Activated T-cell treated with anti-CD3 and anti-CD28 coated beads, Interleukin-2, amount 50 U/mL, for 72 hours (primary cell): ENCODE measurements around the gene COL15A1. TPM values are rescaled to one million over a fixed set of nuclear protein-coding genes. Genes with fewer than 3 reads are reported as not detected.
A peak's percentile ranks its signal among the peaks of the same experiment; 100 is the strongest.

Experiments
- ATAC-seq, 2 donors: fragments of 150-1000 bp; cut with Tn5 transposase; replicated peaks in 1 of 2; 2 replicates each; pipeline ENCODE4 v1.10.0; 2021; ENCODE audit warnings: moderate library complexity in 2 of 2, mild to moderate bottlenecking in 1 of 2
- DNase-seq, 2 donors: peaks; one replicate each; pipeline ENCODE4 v3.0.0; 2021 to 2022; ENCODE audit warnings: mixed read lengths in 1 of 2
- H3K27ac Mint-ChIP-seq: one replicate; pipeline ENCODE4 v1.8.0; 2022; ENCODE audit warnings: mild to moderate bottlenecking, moderate library complexity, mixed read lengths
- H3K27me3 Mint-ChIP-seq: one replicate; pipeline ENCODE4 v1.8.0; 2022; ENCODE audit warnings: low read depth, mixed read lengths
- H3K36me3 Mint-ChIP-seq, 2 donors: one replicate each; pipeline ENCODE4 v1.8.0; 2022; ENCODE audit warnings: mixed read lengths in 2 of 2, mild to moderate bottlenecking in 1 of 2; ENCODE audit not compliant: insufficient read depth in 2 of 2
- H3K4me1 Mint-ChIP-seq: one replicate; pipeline ENCODE4 v1.8.0; 2022; ENCODE audit warnings: low read depth, mixed read lengths
- H3K4me3 Mint-ChIP-seq, 2 donors: one replicate each; pipeline ENCODE4 v1.8.0; 2022; ENCODE audit warnings: mild to moderate bottlenecking in 2 of 2, mixed read lengths in 2 of 2, moderate library complexity in 2 of 2
- H3K9me3 Mint-ChIP-seq, 2 donors: one replicate each; pipeline ENCODE4 v1.8.0; 2022; ENCODE audit warnings: mixed read lengths in 2 of 2
- total RNA-seq, 2 donors: library from RNA; stranded (reverse); gene quantifications; one replicate each; pipeline ENCODE4 v1.2.3, GENCODE V29; 2022

The COL15A1 gene
- total RNA-seq, 2 donors from 2014 or later: 0.19 to 0.30 TPM

DNA sequence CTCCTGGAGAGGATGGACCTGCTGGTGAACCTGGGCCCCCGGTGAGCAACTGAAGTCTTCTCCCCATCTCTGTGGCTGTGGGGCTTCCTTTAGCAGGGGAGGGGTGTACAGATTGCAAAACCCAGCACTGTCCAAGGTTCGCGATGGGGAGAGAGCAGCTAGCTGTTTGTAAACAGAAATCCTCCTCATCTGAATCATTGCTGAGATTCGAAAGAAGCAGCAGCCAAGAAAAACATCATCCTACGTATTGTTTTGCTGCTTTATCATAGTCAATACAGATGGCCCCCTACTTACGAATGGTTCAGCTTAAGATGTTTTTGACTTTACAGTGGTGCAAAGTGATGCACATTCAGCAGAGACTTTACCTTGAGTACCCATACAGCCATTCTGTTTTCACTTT is 81.3 kb downstream of the COL15A1 start:
- ATAC-seq (no peak), DNase-seq (no peak)
- peaks cover 13% of the 10 kb centered on the region for H3K27me3 Mint-ChIP-seq
- no peaks in the 10 kb centered on the region for H3K9me3 Mint-ChIP-seq
- H3K36me3 Mint-ChIP-seq: no peaks in the 10 kb centered on the region
- no peak overlapping the region for H3K27ac Mint-ChIP-seq
- peaks cover 20% of the 10 kb centered on the region for H3K4me1 Mint-ChIP-seq
- H3K4me3 Mint-ChIP-seq: no peak overlapping the region

DNA sequence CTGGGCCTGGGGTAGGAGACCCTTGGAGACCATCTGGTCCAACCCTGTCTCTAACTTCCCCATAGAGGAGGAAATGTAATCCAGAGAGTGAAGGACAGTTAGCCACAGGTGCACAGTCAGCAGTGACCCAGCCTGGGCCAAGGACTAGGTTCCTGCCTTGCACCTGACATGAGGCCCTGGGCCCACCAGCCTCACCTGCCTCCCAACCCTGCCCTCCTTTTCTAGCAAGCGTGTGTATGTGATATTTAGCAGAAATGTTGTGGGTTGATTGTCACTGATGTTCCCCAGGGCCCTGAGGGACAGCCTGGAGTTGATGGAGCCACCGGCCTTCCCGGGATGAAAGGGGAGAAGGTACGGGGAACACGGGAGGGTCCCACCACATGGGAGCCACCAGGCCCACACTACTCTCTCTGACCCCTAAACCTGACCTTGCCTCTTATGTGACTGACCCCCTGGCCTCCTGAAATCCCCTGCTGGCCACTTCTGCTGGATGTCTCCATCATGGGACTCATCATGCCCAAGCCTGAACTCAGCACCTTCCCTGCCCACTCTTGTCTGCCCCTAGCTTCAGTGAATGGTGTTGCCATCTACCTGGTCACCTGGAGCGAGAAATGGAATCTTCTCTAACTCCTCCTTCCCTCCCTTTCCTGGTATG is 82.0 kb downstream of the COL15A1 start:
- H3K27ac Mint-ChIP-seq: no peak overlapping the region
- ATAC-seq: no peak
- no peak for DNase-seq

DNA sequence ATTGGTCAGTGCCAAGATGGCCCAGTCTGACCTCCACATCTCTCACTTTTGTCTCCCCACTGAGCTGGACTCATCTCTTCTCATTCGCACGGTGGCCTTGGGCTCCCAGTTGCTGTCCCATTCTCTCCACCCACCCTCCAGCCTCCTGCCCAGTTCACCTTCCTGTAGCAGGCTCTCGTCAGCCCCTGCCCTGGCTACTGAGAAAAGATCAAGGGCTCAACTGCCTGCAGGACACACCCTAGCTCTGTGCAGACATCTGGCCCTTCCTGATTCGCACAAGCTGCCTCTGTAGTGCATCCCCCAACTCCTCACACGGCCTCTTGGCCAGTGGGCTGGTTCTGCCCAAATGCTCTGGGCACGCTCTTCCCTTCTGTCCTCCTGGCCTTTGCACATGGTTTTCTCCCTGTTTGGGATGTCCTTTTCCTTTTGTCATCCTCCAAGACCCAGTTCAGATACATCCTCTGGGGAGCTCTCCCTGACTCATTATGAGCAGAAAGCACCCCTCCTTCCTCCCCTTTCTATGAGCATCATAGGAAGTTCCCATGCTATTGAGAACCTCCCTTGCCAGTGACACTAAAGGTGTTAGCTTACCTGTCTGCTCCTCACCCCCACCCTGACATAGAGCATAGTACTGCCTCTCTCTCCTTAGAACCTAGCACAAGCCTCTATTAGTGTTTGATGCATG is 82.7 kb downstream of the COL15A1 start:
- H3K9me3 Mint-ChIP-seq: no peaks in the 10 kb centered on the region
- peaks cover 20% of the 10 kb centered on the region for H3K4me1 Mint-ChIP-seq
- DNase-seq (no peak), ATAC-seq (peak in 1 of 2 donors; percentile 42)
- H3K27ac Mint-ChIP-seq: no peak overlapping the region
- no peak overlapping the region for H3K4me3 Mint-ChIP-seq
- H3K27me3 Mint-ChIP-seq: peaks cover 13% of the 10 kb centered on the region
- no peaks in the 10 kb centered on the region for H3K36me3 Mint-ChIP-seq

More for the DNA sequence above, 82.0 kb downstream of the COL15A1 start:
- H3K27me3 Mint-ChIP-seq: peaks cover 13% of the 10 kb centered on the region
- no peak overlapping the region for H3K4me3 Mint-ChIP-seq
- H3K9me3 Mint-ChIP-seq: no peaks in the 10 kb centered on the region
- peaks cover 20% of the 10 kb centered on the region for H3K4me1 Mint-ChIP-seq
- H3K36me3 Mint-ChIP-seq: no peaks in the 10 kb centered on the region

DNA sequence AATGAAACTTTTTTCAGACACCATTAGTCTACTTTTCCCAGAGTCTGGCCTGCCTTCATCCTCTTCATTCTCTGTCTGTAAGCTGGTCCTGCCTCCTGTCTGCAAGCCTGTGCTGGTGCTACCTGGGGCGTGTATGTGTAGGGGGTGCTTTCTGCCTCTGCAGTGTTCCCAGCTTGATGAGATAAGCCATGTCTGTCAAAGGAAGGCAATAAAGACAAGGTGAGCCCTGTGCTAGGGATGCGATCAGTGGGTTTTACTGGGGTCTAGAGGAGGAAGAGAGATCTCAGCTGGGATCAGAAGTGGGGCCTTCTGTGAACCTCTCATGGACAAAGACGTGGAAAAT is 83.2 kb downstream of the COL15A1 start:
- Mint-ChIP-seq H3K4me1 (peaks cover 20% of the 10 kb centered on the region), H3K27me3 (peaks cover 13% of the 10 kb centered on the region), H3K9me3 (no peaks in the 10 kb centered on the region), H3K4me3 (no peak overlapping the region), H3K36me3 (no peaks in the 10 kb centered on the region), H3K27ac (no peak overlapping the region)
- no peak for ATAC-seq
- no peak for DNase-seq

DNA sequence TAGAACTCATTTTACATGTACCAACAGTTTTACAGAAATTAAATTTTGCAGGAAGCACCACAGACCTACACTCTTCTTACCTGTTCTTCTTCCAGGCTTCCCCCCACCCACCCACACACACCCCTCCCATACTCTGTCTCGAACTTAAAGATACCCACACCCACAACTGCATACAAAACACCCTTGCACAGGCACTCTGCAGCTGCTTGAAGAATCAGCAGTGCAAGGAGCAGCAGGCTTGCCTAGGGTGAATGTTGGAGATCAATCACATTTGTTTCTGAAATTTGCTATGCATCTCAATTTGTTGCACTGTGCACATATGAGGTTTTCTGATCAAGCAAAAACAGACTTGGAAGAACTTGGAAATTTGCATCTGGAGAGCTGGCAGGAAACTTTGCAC is 83.7 kb downstream of the COL15A1 start:
- Mint-ChIP-seq H3K9me3 (no peaks in the 10 kb centered on the region), H3K4me3 (no peak overlapping the region), H3K4me1 (peaks cover 20% of the 10 kb centered on the region), H3K36me3 (no peaks in the 10 kb centered on the region), H3K27me3 (peaks cover 13% of the 10 kb centered on the region), H3K27ac (no peak overlapping the region)
- DNase-seq: no peak
- ATAC-seq: no peak

DNA sequence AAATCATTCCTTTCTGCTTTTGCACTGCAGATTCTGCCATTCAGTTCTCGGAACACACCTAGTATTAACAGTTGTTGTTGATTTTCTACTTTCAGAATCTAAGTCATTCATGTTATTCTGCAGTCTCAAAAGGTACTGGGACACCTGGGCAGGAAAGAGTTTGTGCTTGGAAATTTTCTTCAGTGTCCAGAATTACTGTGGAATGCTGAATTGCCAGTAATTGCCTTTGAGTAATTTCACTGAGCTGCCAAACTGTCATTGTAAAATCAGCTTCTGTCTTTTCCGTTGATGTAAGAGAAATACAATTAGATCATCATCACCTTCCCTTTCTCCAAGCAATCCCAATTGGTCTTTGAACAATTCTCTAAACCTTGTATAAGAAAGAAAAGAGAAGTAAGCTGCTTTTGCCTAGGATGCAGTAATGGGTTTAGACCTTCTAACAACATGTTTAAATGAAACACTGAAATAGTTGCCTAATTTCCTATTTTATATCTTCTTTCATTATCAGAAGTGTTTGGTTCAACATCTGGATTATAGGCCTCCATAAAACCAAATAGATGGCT is 85.5 kb downstream of the COL15A1 start:
- DNase-seq (no peak), ATAC-seq (no peak)
- Mint-ChIP-seq H3K4me3 (no peak overlapping the region), H3K27me3 (peaks cover 7% of the 10 kb centered on the region), H3K36me3 (no peaks in the 10 kb centered on the region), H3K27ac (no peak overlapping the region), H3K4me1 (peaks cover 25% of the 10 kb centered on the region), H3K9me3 (no peaks in the 10 kb centered on the region)

DNA sequence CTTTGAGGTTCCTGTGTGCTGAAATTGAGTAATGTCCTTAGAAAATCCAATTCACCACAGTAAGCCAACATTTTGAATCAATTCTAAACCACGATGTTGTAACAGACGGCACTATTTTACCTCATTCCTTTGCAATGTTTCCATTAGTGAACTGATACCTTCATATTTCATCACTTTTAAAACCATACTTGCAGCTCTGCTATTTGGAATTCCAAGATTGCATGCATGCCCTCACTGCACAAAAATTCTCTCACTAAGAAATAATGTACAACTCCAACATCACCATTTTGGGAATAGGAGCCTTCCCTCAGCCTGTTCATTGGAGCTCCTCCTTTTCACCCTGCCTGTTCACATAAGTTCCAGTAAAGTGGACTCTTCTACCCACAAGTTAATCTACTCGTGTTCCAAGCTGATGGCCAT is 86.4 kb downstream of the COL15A1 start:
- DNase-seq: no peak
- Mint-ChIP-seq H3K9me3 (no peaks in the 10 kb centered on the region), H3K36me3 (no peaks in the 10 kb centered on the region), H3K4me3 (no peak overlapping the region), H3K27me3 (peaks cover 7% of the 10 kb centered on the region), H3K27ac (no peak overlapping the region), H3K4me1 (peaks cover 26% of the 10 kb centered on the region)
- no peak for ATAC-seq

DNA sequence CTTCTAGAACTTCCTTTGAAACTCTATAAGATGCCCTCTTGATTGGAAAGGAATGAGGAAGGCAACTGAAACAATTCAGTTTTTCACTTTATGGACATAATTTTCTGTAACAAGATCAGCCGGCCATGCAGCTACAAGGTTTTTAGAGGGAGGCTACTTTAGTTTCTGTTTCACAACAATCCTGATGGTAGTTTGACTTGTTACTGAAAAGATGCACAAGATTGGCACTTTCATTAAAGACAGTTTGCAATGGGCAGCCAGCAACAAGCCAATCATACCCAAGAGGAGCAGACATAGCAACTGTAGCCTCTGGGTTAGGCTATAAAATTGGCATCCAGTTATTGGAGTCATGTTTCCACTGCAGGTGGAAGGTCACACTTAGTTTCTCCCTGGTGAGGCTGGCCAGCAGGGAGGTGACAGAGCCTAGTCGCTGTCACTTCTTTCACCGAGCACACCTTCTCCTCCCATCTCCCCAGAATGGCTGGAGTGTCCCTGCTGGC is 87.0 kb downstream of the COL15A1 start:
- peaks cover 32% of the 10 kb centered on the region for H3K4me1 Mint-ChIP-seq
- DNase-seq (no peak), ATAC-seq (no peak)
- no peak overlapping the region for H3K27ac Mint-ChIP-seq
- no peak overlapping the region for H3K4me3 Mint-ChIP-seq
- no peaks in the 10 kb centered on the region for H3K9me3 Mint-ChIP-seq
- H3K36me3 Mint-ChIP-seq: no peaks in the 10 kb centered on the region
- H3K27me3 Mint-ChIP-seq: peaks cover 7% of the 10 kb centered on the region

DNA sequence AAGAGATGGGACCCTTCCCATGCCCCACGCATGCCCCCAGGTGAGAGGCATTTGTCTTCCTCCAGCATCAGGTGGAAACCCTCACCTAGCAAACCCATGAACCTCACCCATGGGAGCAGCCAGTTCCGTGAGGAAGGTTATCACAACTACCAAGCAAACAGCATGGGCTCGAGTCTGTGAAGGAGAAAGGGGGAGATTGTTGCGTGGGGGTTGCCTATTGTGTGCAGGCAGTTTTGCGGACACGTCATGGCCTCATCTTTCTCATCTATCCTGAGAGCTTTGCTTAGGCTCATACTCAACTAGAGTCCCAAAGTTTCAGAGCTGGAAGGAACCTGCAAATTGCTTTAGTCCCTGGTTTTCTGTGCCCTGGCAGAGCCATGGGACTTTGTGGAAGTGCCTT is 87.6 kb downstream of the COL15A1 start:
- H3K27ac Mint-ChIP-seq: no peak overlapping the region
- no peak for ATAC-seq
- DNase-seq: no peak
- H3K9me3 Mint-ChIP-seq: no peaks in the 10 kb centered on the region
- H3K27me3 Mint-ChIP-seq: peaks cover 5% of the 10 kb centered on the region
- H3K36me3 Mint-ChIP-seq: no peaks in the 10 kb centered on the region
- H3K4me3 Mint-ChIP-seq: no peak overlapping the region
- peaks cover 32% of the 10 kb centered on the region for H3K4me1 Mint-ChIP-seq

DNA sequence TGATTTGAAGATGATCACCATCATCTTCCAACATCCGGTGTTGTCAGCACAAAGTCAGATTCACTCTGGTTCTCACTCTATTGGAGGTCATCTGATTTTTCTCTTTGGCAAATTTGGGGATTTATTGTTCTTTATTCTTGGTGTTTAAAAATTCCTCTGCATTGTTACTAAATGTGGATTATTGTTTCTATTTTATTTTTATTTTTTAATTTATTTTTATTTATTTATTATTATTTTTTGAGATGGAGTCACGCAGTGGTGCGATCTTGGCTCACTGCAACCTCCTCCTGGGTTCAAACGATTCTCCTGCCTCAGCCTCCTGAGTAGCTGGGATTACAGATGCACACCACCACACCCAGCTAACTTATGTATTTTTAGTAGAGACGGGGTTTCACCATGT is 88.3 kb downstream of the COL15A1 start:
- no peaks in the 10 kb centered on the region for H3K9me3 Mint-ChIP-seq
- H3K27me3 Mint-ChIP-seq: no peaks in the 10 kb centered on the region
- ATAC-seq (no peak), DNase-seq (no peak)
- H3K4me1 Mint-ChIP-seq: peaks cover 26% of the 10 kb centered on the region
- no peaks in the 10 kb centered on the region for H3K36me3 Mint-ChIP-seq
- H3K27ac Mint-ChIP-seq: no peak overlapping the region
- no peak overlapping the region for H3K4me3 Mint-ChIP-seq

DNA sequence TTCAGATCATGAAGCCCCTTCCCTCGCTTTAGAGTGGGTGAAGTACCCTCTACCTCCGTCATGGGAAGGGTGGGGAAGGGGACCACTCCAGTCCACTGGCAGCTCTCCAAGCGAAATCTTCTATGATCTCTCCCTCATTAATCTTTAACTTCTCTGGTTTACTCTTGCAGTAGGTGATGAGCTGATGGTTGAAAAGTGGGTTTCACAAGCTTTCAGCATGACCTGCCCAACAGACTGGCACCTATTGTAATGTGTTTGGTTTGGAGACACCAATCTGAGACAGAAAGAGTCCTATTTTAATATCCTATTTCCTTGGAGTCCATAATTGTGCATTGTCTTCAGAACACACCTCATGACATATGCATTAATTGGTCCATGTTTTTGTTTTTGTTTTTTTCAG is 90.4 kb downstream of the COL15A1 start:
- DNase-seq (no peak), ATAC-seq (no peak)
- H3K4me1 Mint-ChIP-seq: peaks cover 15% of the 10 kb centered on the region
- H3K4me3 Mint-ChIP-seq: no peak overlapping the region
- no peaks in the 10 kb centered on the region for H3K9me3 Mint-ChIP-seq
- H3K27ac Mint-ChIP-seq: no peak overlapping the region
- H3K36me3 Mint-ChIP-seq: no peaks in the 10 kb centered on the region
- H3K27me3 Mint-ChIP-seq: no peaks in the 10 kb centered on the region

DNA sequence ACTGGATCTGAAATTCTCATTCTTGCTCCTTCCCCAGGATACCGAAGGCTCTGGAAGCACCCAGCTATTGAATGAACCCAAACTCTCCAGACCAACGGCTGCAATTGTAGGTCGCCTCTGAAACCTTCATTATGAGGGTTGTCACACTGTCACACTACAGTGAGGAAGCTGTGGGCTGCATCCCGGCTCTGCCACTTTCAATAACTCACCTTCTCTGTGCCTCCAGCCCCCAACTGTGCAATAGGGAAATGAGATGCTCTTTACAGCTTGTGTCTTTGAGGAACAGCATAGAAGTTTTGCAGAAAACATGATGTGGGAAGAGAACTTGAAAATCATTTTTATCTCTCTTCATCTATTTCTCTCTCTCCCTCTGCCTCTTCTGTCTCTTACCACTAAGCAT is 91.6 kb downstream of the COL15A1 start:
- ATAC-seq (no peak), DNase-seq (no peak)
- Mint-ChIP-seq H3K36me3 (no peaks in the 10 kb centered on the region), H3K27me3 (no peaks in the 10 kb centered on the region), H3K27ac (no peak overlapping the region), H3K9me3 (no peaks in the 10 kb centered on the region), H3K4me1 (peaks cover 26% of the 10 kb centered on the region), H3K4me3 (no peak overlapping the region)

DNA sequence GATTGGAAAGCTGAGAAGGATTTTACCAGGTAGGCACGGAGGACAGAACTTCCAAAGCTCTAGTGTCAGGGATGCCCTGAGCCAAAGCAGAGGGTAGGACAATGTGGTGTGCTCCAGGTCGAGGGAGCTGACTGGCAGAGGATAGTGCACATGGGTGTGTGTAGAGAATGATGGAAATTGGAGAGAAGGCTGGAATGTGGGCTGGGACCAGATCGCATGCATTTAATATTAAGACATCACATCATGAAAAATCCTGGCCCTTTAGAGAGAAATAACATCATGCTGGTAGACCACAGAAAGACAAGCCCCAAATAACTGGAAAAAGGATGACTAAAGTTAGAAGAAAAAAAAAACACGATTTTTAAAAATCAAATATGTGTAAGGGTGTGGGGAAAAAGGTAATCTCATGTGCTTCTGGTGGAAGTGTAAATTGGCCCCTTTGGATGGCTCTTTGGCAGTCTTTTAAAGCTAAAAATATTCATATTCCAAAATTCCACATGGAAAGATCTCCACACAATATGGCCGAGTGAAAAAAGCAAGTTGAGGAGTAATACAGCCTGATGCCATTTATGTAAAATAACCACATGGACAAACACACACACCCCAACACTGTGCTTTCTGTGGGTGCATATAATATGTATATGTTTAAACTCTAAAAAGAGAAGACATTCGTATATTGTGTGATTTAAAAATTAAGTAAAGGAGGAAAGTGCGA is 94.2 kb downstream of the COL15A1 start:
- H3K9me3 Mint-ChIP-seq: no peaks in the 10 kb centered on the region
- DNase-seq (no peak), ATAC-seq (no peak)
- H3K4me1 Mint-ChIP-seq: peaks cover 39% of the 10 kb centered on the region
- no peaks in the 10 kb centered on the region for H3K27me3 Mint-ChIP-seq
- no peak overlapping the region for H3K4me3 Mint-ChIP-seq
- no peaks in the 10 kb centered on the region for H3K36me3 Mint-ChIP-seq
- H3K27ac Mint-ChIP-seq: no peak overlapping the region
